GM12872 (cell line): Measurements from ENCODE around the gene CA10.

Source experiments
- CTCF ChIP-seq: IDR thresholded peaks from 3 replicates; pipeline ENCODE4 v1.5.1; 2011; ENCODE audit warnings: low read depth, mild to moderate bottlenecking, low read length, moderate library complexity; ENCODE audit not compliant: insufficient read depth

The CA10 gene

GRCh38 chr17:51778842-51779241, 379.7 kb downstream of the CA10 start:
- TF ChIP-seq CTCF, result no peak

- no peak for TF ChIP-seq CTCF
Measured at GRCh38 chr17:51770027-51770759, 388.3 kb downstream of the CA10 start.

- no peak for TF ChIP-seq CTCF
Measured at GRCh38 chr17:51769231-51769630, 389.3 kb downstream of the CA10 start.

- no peak for TF ChIP-seq CTCF
Measured at GRCh38 chr17:51768706-51769105, 389.8 kb downstream of the CA10 start.

GRCh38 chr17:51767287-51767686, 391.2 kb downstream of the CA10 start:
- TF ChIP-seq CTCF, result no peak

GRCh38 chr17:51765282-51766135, 393.0 kb downstream of the CA10 start:
- TF ChIP-seq CTCF, result no peak

GRCh38 chr17:51764387-51764971, 394.0 kb downstream of the CA10 start:
- TF ChIP-seq CTCF, result peak; percentile 89
